ENCODE measurements around the gene PAX2. TPM values are rescaled to one million over a fixed set of nuclear protein-coding genes. Genes with fewer than 3 reads are reported as not detected.

The PAX2 gene
- total and polyA plus RNA-seq, 4 donors = not detected

- H3K36me3 ChIP-seq (ENCODE audit: control insufficient read depth in 1 of 2, insufficient read depth in 2 of 2, low read length in 1 of 2) = no peaks in the 10 kb centered on the region
- 2 to 4% methylated on average over 45 to 48 of the region's 48 CpGs for WGBS, 2 donors
- intact Hi-C loops (cut with DNase I) = no loop called here
- no peaks in the 10 kb centered on the region for H3K27me3 ChIP-seq (ENCODE audit: control insufficient read depth in 1 of 2, insufficient read depth in 2 of 2, low read length in 1 of 2)
- no peaks in the 10 kb centered on the region for H3K4me1 ChIP-seq (ENCODE audit: control insufficient read depth in 1 of 2, insufficient read depth in 2 of 2, low read length in 2 of 2)
- H3K4me3 ChIP-seq (ENCODE audit: low read length in 2 of 2) = no peak overlapping the region
- H3K27ac ChIP-seq (ENCODE audit: low read depth in 1 of 2, low read length in 2 of 2) = no peak overlapping the region
- no peaks in the 10 kb centered on the region for H3K9me3 ChIP-seq (ENCODE audit: control insufficient read depth, low read length)
- ATAC-seq (ENCODE audit: low FRiP score) = no peak
- DNase-seq = no peak
Measured at GRCh38 chr10:100710151-100710871, 35.1 kb upstream of the PAX2 start.

- ATAC-seq (ENCODE audit: low FRiP score) = no peak
- Histone ChIP-seq H3K27me3 (ENCODE audit: control insufficient read depth in 1 of 2, insufficient read depth in 2 of 2, low read length in 1 of 2) (no peaks in the 10 kb centered on the region), H3K4me1 (ENCODE audit: control insufficient read depth in 1 of 2, insufficient read depth in 2 of 2, low read length in 2 of 2) (no peaks in the 10 kb centered on the region), H3K9me3 (ENCODE audit: control insufficient read depth, low read length) (no peaks in the 10 kb centered on the region), H3K27ac (ENCODE audit: low read depth in 1 of 2, low read length in 2 of 2) (no peak overlapping the region), H3K36me3 (ENCODE audit: control insufficient read depth in 1 of 2, insufficient read depth in 2 of 2, low read length in 1 of 2) (no peaks in the 10 kb centered on the region), H3K4me3 (ENCODE audit: low read length in 2 of 2) (no peak overlapping the region)
- 5 to 6% methylated on average over 31 to 37 of the region's 37 CpGs for WGBS, 2 donors
- DNase-seq = no peak
- intact Hi-C loops (cut with DNase I) = no loop called here
Measured at GRCh38 chr10:100713049-100713858, 32.1 kb upstream of the PAX2 start.

GRCh38 chr10:100713859-100714565 lies 31.4 kb upstream of the PAX2 start:
- ATAC-seq (ENCODE audit: low FRiP score) = no peak
- Histone ChIP-seq H3K4me1 (ENCODE audit: control insufficient read depth in 1 of 2, insufficient read depth in 2 of 2, low read length in 2 of 2) (no peaks in the 10 kb centered on the region), H3K27ac (ENCODE audit: low read depth in 1 of 2, low read length in 2 of 2) (no peak overlapping the region), H3K36me3 (ENCODE audit: control insufficient read depth in 1 of 2, insufficient read depth in 2 of 2, low read length in 1 of 2) (no peaks in the 10 kb centered on the region), H3K27me3 (ENCODE audit: control insufficient read depth in 1 of 2, insufficient read depth in 2 of 2, low read length in 1 of 2) (no peaks in the 10 kb centered on the region), H3K9me3 (ENCODE audit: control insufficient read depth, low read length) (no peaks in the 10 kb centered on the region), H3K4me3 (ENCODE audit: low read length in 2 of 2) (no peak overlapping the region)
- no peak for DNase-seq
- intact Hi-C loops (cut with DNase I) = no loop called here
- WGBS, 2 donors = 3 to 4% methylated on average over 36 of the region's 36 CpGs

GRCh38 chr10:100714566-100714950 lies 30.8 kb upstream of the PAX2 start:
- no peak for DNase-seq
- no peak overlapping the region for H3K27ac ChIP-seq (ENCODE audit: low read depth in 1 of 2, low read length in 2 of 2)
- intact Hi-C loops (cut with DNase I) = no loop called here
- no peaks in the 10 kb centered on the region for H3K4me1 ChIP-seq (ENCODE audit: control insufficient read depth in 1 of 2, insufficient read depth in 2 of 2, low read length in 2 of 2)
- ATAC-seq (ENCODE audit: low FRiP score) = no peak
- H3K9me3 ChIP-seq (ENCODE audit: control insufficient read depth, low read length) = no peaks in the 10 kb centered on the region
- H3K4me3 ChIP-seq (ENCODE audit: low read length in 2 of 2) = no peak overlapping the region
- H3K27me3 ChIP-seq (ENCODE audit: control insufficient read depth in 1 of 2, insufficient read depth in 2 of 2, low read length in 1 of 2) = no peaks in the 10 kb centered on the region
- WGBS, 2 donors = 88 to 89% methylated on average over 1 of the region's 1 CpG
- H3K36me3 ChIP-seq (ENCODE audit: control insufficient read depth in 1 of 2, insufficient read depth in 2 of 2, low read length in 1 of 2) = no peaks in the 10 kb centered on the region

GRCh38 chr10:100715101-100715444 lies 30.3 kb upstream of the PAX2 start:
- Histone ChIP-seq H3K4me3 (ENCODE audit: low read length in 2 of 2) (no peak overlapping the region), H3K27me3 (ENCODE audit: control insufficient read depth in 1 of 2, insufficient read depth in 2 of 2, low read length in 1 of 2) (no peaks in the 10 kb centered on the region), H3K9me3 (ENCODE audit: control insufficient read depth, low read length) (no peaks in the 10 kb centered on the region), H3K4me1 (ENCODE audit: control insufficient read depth in 1 of 2, insufficient read depth in 2 of 2, low read length in 2 of 2) (no peaks in the 10 kb centered on the region), H3K36me3 (ENCODE audit: control insufficient read depth in 1 of 2, insufficient read depth in 2 of 2, low read length in 1 of 2) (no peaks in the 10 kb centered on the region), H3K27ac (ENCODE audit: low read depth in 1 of 2, low read length in 2 of 2) (no peak overlapping the region)
- WGBS, 2 donors = 38 to 55% methylated on average over 4 of the region's 4 CpGs
- DNase-seq (no peak), ATAC-seq (ENCODE audit: low FRiP score) (no peak)
- intact Hi-C loops (cut with DNase I) = no loop called here

GRCh38 chr10:100715445-100716385 lies 29.7 kb upstream of the PAX2 start:
- no peak overlapping the region for H3K27ac ChIP-seq (ENCODE audit: low read depth in 1 of 2, low read length in 2 of 2)
- H3K4me1 ChIP-seq (ENCODE audit: control insufficient read depth in 1 of 2, insufficient read depth in 2 of 2, low read length in 2 of 2) = no peaks in the 10 kb centered on the region
- H3K27me3 ChIP-seq (ENCODE audit: control insufficient read depth in 1 of 2, insufficient read depth in 2 of 2, low read length in 1 of 2) = no peaks in the 10 kb centered on the region
- H3K4me3 ChIP-seq (ENCODE audit: low read length in 2 of 2) = no peak overlapping the region
- H3K36me3 ChIP-seq (ENCODE audit: control insufficient read depth in 1 of 2, insufficient read depth in 2 of 2, low read length in 1 of 2) = no peaks in the 10 kb centered on the region
- intact Hi-C loops (cut with DNase I) = no loop called here
- 8 to 9% methylated on average over 62 to 66 of the region's 66 CpGs for WGBS, 2 donors
- no peak for DNase-seq
- no peaks in the 10 kb centered on the region for H3K9me3 ChIP-seq (ENCODE audit: control insufficient read depth, low read length)
- ATAC-seq (ENCODE audit: low FRiP score) = no peak

- no peak for DNase-seq
- no peaks in the 10 kb centered on the region for H3K36me3 ChIP-seq (ENCODE audit: control insufficient read depth in 1 of 2, insufficient read depth in 2 of 2, low read length in 1 of 2)
- no peak for ATAC-seq (ENCODE audit: low FRiP score)
- no peaks in the 10 kb centered on the region for H3K9me3 ChIP-seq (ENCODE audit: control insufficient read depth, low read length)
- no peak overlapping the region for H3K4me3 ChIP-seq (ENCODE audit: low read length in 2 of 2)
- intact Hi-C loops (cut with DNase I) = no loop called here
- no peaks in the 10 kb centered on the region for H3K4me1 ChIP-seq (ENCODE audit: control insufficient read depth in 1 of 2, insufficient read depth in 2 of 2, low read length in 2 of 2)
- no peak overlapping the region for H3K27ac ChIP-seq (ENCODE audit: low read depth in 1 of 2, low read length in 2 of 2)
- peaks cover 0 to 2% of the 10 kb centered on the region in 2 donors for H3K27me3 ChIP-seq (ENCODE audit: control insufficient read depth in 1 of 2, insufficient read depth in 2 of 2, low read length in 1 of 2)
Measured at GRCh38 chr10:100717166-100717565, 28.2 kb upstream of the PAX2 start.

GRCh38 chr10:100718197-100718742 lies 27.1 kb upstream of the PAX2 start:
- Histone ChIP-seq H3K9me3 (ENCODE audit: control insufficient read depth, low read length) (no peaks in the 10 kb centered on the region), H3K4me3 (ENCODE audit: low read length in 2 of 2) (no peak overlapping the region), H3K36me3 (ENCODE audit: control insufficient read depth in 1 of 2, insufficient read depth in 2 of 2, low read length in 1 of 2) (no peaks in the 10 kb centered on the region), H3K27me3 (ENCODE audit: control insufficient read depth in 1 of 2, insufficient read depth in 2 of 2, low read length in 1 of 2) (peaks cover 0 to 2% of the 10 kb centered on the region in 2 donors), H3K27ac (ENCODE audit: low read depth in 1 of 2, low read length in 2 of 2) (no peak overlapping the region), H3K4me1 (ENCODE audit: control insufficient read depth in 1 of 2, insufficient read depth in 2 of 2, low read length in 2 of 2) (no peaks in the 10 kb centered on the region)
- WGBS, 2 donors = 87 to 93% methylated on average over 1 of the region's 1 CpG
- no peak for ATAC-seq (ENCODE audit: low FRiP score)
- intact Hi-C loops (cut with DNase I) = no loop called here
- DNase-seq = no peak
